Measurements from ENCODE around the gene OTOP3.

OTOP3 gene

DNA sequence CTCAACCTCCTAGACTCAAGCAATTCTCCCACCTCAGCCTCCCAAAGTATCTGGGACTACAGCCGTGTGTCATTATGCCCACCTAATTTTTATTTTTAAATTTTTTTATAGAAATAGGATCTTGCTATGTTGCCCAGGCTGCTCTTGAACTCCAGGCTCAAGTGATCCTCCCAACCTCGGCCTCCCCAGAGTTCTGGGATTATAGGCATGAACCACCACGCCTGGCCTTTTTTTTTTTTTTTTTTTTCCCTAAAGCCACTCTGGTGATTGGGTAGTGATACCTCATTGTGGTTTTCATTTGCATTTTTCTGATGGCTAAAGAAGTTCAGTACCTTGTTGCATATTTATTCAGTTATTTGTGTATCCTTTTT lies 50.5 kb downstream of the OTOP3 start:
- DNase-seq (ENCODE audit: low read depth in 2 of 2): no peak

- DNase-seq (ENCODE audit: low read depth in 2 of 2): peak; percentile 82 to 84
These were observed 51.8 kb downstream of the OTOP3 start, which contains the start of gene CDR2L for GRCh38 chr17:74987418-74987908. CDR2L (plus strand) TSS chr17:74987632; CDS start chr17:74988044, 412 bp downstream.

DNA sequence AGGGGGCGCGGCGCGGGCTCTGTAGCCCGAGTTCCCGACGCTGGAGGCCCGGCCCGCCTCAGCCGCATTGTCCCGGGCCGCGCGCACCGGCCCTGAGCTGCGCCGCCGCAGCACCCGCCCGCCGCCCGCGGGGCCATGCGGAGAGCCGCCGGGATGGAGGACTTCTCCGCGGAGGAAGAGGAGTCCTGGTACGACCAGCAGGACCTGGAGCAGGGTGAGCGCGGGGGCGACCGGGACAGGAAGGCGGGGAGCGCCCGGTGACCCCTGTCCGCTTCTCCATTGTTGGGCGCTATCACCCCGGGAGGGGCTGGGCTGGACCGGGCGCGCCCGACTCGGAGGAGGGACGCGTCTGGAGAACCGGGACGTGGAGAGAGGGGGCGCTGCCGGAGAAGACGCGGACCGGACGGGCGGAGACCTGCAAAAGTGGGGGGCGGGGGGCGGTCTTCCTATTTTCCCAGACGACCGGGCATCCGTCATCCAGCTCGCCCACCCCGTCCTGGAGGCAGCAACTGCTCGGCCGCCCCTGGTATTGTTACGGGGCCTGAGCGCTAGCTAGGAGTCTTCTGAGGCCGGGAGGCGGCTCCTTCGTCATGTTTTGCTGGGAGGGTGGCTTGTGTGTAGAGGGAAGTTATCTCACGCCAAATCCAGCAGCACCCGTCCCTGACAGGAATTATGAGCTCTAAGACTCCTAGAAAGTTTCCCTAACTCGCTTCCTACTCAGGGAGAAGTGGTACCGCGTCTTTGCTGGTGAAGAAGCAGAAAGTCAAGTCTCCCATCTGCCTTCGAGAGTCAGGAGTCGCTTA lies 52.4 kb downstream of the OTOP3 start:
- no peak for DNase-seq (ENCODE audit: low read depth in 2 of 2)

- no peak for DNase-seq (ENCODE audit: low read depth in 2 of 2)
These were observed 54.9 kb downstream of the OTOP3 start for GRCh38 chr17:74990581-74991105.

- no peak for DNase-seq (ENCODE audit: low read depth in 2 of 2)
These were observed 56.5 kb downstream of the OTOP3 start for GRCh38 chr17:74992223-74992622.

GRCh38 chr17:74994440-74994839 lies 58.7 kb downstream of the OTOP3 start:
- DNase-seq (ENCODE audit: low read depth in 2 of 2): no peak

DNA sequence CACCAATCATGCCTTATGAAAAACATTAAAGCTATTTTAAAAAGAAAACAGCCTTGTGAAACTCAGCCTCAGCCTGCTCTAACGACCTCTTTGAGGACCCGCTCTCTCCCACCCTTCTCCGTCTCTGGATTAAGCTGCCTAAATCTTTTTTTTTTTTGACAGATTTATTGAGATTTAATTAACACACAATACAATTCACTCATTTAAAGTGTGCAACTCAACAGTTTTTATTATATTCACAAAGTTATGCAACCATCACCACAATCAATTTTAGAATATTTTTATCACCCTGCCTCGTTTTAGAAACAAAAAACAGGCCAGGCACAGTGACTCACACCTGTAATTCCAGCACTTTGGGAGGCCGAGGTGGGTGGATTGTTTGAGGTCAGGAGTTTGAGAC lies 60.1 kb downstream of the OTOP3 start:
- DNase-seq (ENCODE audit: low read depth in 2 of 2): no peak

DNA sequence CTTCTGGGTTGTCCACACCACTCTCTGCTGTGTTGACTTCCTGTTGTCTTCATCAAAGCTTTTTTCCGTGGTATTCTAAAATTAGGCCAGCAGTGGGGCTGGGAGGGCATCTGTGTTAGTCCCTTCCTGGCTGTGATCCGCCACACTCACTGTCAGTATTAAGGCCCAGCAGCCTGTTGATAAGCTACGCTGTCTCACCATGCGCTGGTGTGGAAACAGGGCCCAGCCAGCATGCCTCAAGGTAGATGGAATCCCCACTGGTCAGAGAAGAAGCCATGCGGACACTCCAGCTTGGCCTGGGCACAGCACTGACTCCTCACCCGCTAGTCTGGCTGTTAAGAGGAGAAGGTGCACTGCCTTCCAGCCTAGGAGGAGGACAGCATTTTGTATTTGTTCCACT lies 63.1 kb downstream of the OTOP3 start:
- DNase-seq (ENCODE audit: low read depth in 2 of 2): no peak

GRCh38 chr17:74999523-74999922 lies 63.8 kb downstream of the OTOP3 start:
- DNase-seq (ENCODE audit: low read depth in 2 of 2): no peak

Measured in stimulated activated CD8-positive, alpha-beta memory T cell treated with anti-CD3 and anti-CD28 coated beads, Interleukin-2, amount 100 ng/mL, for 1 hour (primary cell).